HepG2 (cell line): ENCODE results near the gene DDX23. TPM values are rescaled to one million over a fixed set of nuclear protein-coding genes. Genes with fewer than 3 reads are reported as not detected.
A peak's percentile ranks its signal among the peaks of the same experiment; 100 is the strongest.

Experiments used
- AHR ChIP-seq: IDR thresholded peaks from 2 replicates; pipeline ENCODE4 v1.6.1; 2018; ENCODE audit warnings: missing genetic modification reagents, missing compliant biosample characterization
- BORCS8-MEF2B ChIP-seq: sonication (generic); formaldehyde crosslinking; IDR thresholded peaks from 2 replicates; pipeline ENCODE4 v1.8.0; 2022; ENCODE audit warnings: mild to moderate bottlenecking, missing genetic modification reagents
- BRD4 ChIP-seq: sonication (generic); formaldehyde crosslinking; IDR thresholded peaks from 2 replicates; pipeline ENCODE4 v1.4.0; 2020; ENCODE audit warnings: missing genetic modification reagents
- DNMT3B ChIP-seq: conservative IDR thresholded peaks from 2 replicates; pipeline ENCODE4 v1.6.1; 2016; ENCODE audit warnings: missing biosample characterization, control low read depth
- DZIP1 ChIP-seq: sonication (generic); formaldehyde crosslinking; IDR thresholded peaks from 2 replicates; pipeline ENCODE4 v1.5.0; 2020; ENCODE audit warnings: mild to moderate bottlenecking, missing genetic modification reagents
- ELF4 ChIP-seq: sonication (generic); formaldehyde crosslinking; IDR thresholded peaks from 2 replicates; pipeline ENCODE4 v1.5.0; 2020; ENCODE audit warnings: missing genetic modification reagents, mild to moderate bottlenecking, moderate library complexity, borderline replicate concordance
- FOXP4 ChIP-seq: sonication (generic); formaldehyde crosslinking; IDR thresholded peaks from 2 replicates; pipeline ENCODE4 v1.4.0; 2020; ENCODE audit warnings: missing genetic modification reagents
- HIC2 ChIP-seq: sonication (generic); formaldehyde crosslinking; IDR thresholded peaks from 2 replicates; pipeline ENCODE4 v1.9.0; 2022; ENCODE audit warnings: low read depth, missing genetic modification reagents
- MLX ChIP-seq: IDR thresholded peaks from 2 replicates; pipeline ENCODE4 v1.6.1; 2016
- NFRKB ChIP-seq: fragments of 450-650 bp; IDR thresholded peaks from 2 replicates; pipeline ENCODE4 v1.6.1; 2017
- PHF8 ChIP-seq: sonication (generic); formaldehyde crosslinking; IDR thresholded peaks from 2 replicates; pipeline ENCODE4 v1.5.0; 2020; ENCODE audit warnings: missing genetic modification reagents
- XRCC5 ChIP-seq: fragments of 200-400 bp; formaldehyde crosslinking; optimal IDR thresholded peaks from 2 replicates; pipeline ENCODE3; 2017; ENCODE audit warnings: mild to moderate bottlenecking, low read length
- ZNF318 ChIP-seq: sonication (generic); formaldehyde crosslinking; IDR thresholded peaks from 2 replicates; pipeline ENCODE4 v1.4.0; 2020; ENCODE audit warnings: mild to moderate bottlenecking, missing genetic modification reagents
- polyA plus RNA-seq, 8 experiments: library from polyadenylated mRNA; depleted of rRNA in 3 of 8; stranded (reverse) in 7 of 8; unstranded in 1 of 8; fragments of >200 nt; fragmentation: Illumina TruSeq in 4 of 8; extraction: Trizol in 4 of 8; gene quantifications; 2 replicates each; pipeline versions ENCODE4 v1.2.1 to v1.2.3, GENCODE V29; 2011 to 2016; ENCODE audit warnings: low read depth in 4 of 8, missing spikeins in 1 of 8, mixed read lengths in 1 of 8; ENCODE audit not compliant: insufficient read depth in 1 of 8
- total RNA-seq, 5 experiments: library from RNA; depleted of rRNA; stranded (reverse); fragments of >200 nt; fragmentation: Illumina TruSeq; extraction: Trizol; gene quantifications; 2 replicates each; pipeline ENCODE4 v1.2.3, GENCODE V29; 2016; ENCODE audit warnings: low read depth in 1 of 5

The DDX23 gene
- total and polyA plus RNA-seq, 2 of the 13 experiments (the other 11 are each of a cell fraction or from before 2014, with no cell fraction given) = 35.7 to 90.0 TPM

GRCh38 chr12:48890657-48891418, 38.9 kb upstream of the DDX23 start (continued):
- TF ChIP-seq HIC2 (CRISPR knock-in tag) (no peak), NFRKB (no peak), DNMT3B (no peak), ELF4 (CRISPR knock-in tag) (no peak), PHF8 (0 out of 2 replicates have a peak, but pooled peaks have one; percentile 21), DZIP1 (CRISPR knock-in tag) (no peak), MLX (CRISPR knock-in tag) (no peak), BRD4 (CRISPR knock-in tag) (no peak), BORCS8-MEF2B (CRISPR knock-in tag) (peak; percentile 67; the same call in 1 of the 2 replicates), FOXP4 (CRISPR knock-in tag) (0 out of 2 replicates have a peak, but pooled peaks have one; percentile 14), ZNF318 (no peak), AHR (CRISPR knock-in tag) (0 out of 2 replicates have a peak, but pooled peaks have one; percentile 55), XRCC5 (peak; percentile 72)
